DND-41 (cell line): ENCODE measurements around the gene FAM131A.

ENCODE experiments used
- ATAC-seq: fragments of 200-7000 bp; cut with Tn5 transposase; 3 replicates; pipeline ENCODE4 v1.9.1; 2021; ENCODE audit warnings: low read depth; ENCODE audit not compliant: insufficient read depth
- DNase-seq: peaks from one replicate; pipeline ENCODE4 v3.0.0-alpha.2; 2020
- H2AFZ ChIP-seq: 2 replicates; pipeline ENCODE4 v1.6.0; 2012; ENCODE audit warnings: low read depth, low read length
- H3K27ac ChIP-seq: 2 replicates; pipeline ENCODE4 v1.5.1; 2012; ENCODE audit warnings: low read length, inconsistent platforms
- H3K27me3 ChIP-seq: fragments of 200-600 bp; sonication (generic); 2 replicates; pipeline ENCODE4 v1.6.0; 2012; ENCODE audit warnings: low read length, mild to moderate bottlenecking, inconsistent platforms; ENCODE audit not compliant: insufficient read depth, poor library complexity
- H3K36me3 ChIP-seq: 2 replicates; pipeline ENCODE4 v1.5.1; 2012; ENCODE audit warnings: low read length, inconsistent platforms; ENCODE audit not compliant: insufficient read depth
- H3K4me1 ChIP-seq: 2 replicates; pipeline ENCODE4 v1.5.1; 2012; ENCODE audit warnings: mild to moderate bottlenecking, low read length; ENCODE audit not compliant: insufficient read depth
- H3K4me2 ChIP-seq: 2 replicates; pipeline ENCODE4 v1.6.0; 2012; ENCODE audit warnings: mild to moderate bottlenecking, moderate library complexity, low read length, inconsistent platforms; ENCODE audit not compliant: insufficient read depth
- H3K4me3 ChIP-seq, 2 experiments: fragments of 200-600 bp in 1 of 2; shearing (Covaris generic) in 1 of 2; 2 replicates each; pipeline ENCODE4 v1.5.1; 2012 to 2016; ENCODE audit warnings: inconsistent platforms in 2 of 2, low read length in 2 of 2, mild to moderate bottlenecking in 2 of 2, low read depth in 1 of 2, moderate library complexity in 1 of 2
- H3K79me2 ChIP-seq: 2 replicates; pipeline ENCODE4 v1.6.0; 2012; ENCODE audit warnings: low read length, inconsistent platforms; ENCODE audit not compliant: insufficient read depth
- H3K9ac ChIP-seq: 2 replicates; pipeline ENCODE4 v1.6.0; 2012; ENCODE audit warnings: low read depth, mild to moderate bottlenecking, inconsistent platforms, low read length, moderate library complexity
- H3K9me3 ChIP-seq: 2 replicates; pipeline ENCODE4 v1.5.1; 2012; ENCODE audit warnings: low read length, moderate library complexity, mild to moderate bottlenecking, inconsistent platforms; ENCODE audit not compliant: insufficient read depth, severe bottlenecking
- H4K20me1 ChIP-seq: 2 replicates; pipeline ENCODE4 v1.6.0; 2012; ENCODE audit warnings: low read length; ENCODE audit not compliant: insufficient read depth
- EZH2 ChIP-seq: IDR thresholded peaks from 3 replicates; pipeline ENCODE4 v1.6.1; 2012; ENCODE audit warnings: borderline replicate concordance, low read depth, mild to moderate bottlenecking, moderate library complexity, low read length, inconsistent platforms; ENCODE audit not compliant: severe bottlenecking
- TF ChIP-seq, protein P1 (sequence below): IDR thresholded peaks from 2 replicates; pipeline ENCODE4 v1.5.1; 2012; ENCODE audit warnings: borderline replicate concordance, low read length, moderate library complexity, mild to moderate bottlenecking; ENCODE audit not compliant: poor library complexity, severe bottlenecking; ENCODE audit errors: extremely low read depth

FAM131A gene

DNA sequence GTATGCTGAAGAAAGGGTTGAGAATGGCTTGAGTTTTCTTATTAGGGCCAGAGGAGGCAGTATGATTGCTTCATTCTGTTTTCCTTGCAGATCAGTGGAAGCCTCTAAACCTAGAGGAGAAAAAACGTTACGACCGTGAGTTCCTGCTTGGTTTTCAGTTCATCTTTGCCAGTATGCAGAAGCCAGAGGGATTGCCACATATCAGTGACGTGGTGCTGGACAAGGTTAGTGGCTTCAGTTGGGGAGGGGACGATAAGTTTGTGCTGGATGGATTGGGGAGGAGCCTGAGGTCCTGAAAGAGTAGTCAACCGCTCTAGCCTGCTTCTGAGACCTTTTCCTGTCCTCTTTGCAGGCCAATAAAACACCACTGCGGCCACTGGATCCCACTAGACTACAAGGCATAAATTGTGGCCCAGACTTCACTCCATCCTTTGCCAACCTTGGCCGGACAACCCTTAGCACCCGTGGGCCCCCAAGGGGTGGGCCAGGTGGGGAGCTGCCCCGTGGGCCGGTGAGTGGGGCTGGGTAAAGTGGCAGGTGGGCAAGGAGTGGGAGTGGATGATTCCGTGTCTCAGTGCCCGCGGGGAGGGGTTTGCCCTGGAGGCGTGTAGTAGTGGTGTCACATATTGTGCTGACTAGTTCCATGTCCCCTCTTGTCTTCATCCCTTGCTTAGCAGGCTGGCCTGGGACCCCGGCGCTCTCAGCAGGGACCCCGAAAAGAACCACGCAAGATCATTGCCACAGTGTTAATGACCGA lies 14.5 kb upstream of the FAM131A start:
- no peak overlapping the region for H2AFZ ChIP-seq
- H4K20me1 ChIP-seq: peaks cover 90% of the 10 kb centered on the region
- no peaks in the 10 kb centered on the region for H3K9me3 ChIP-seq
- no peak overlapping the region for H3K27ac ChIP-seq
- ATAC-seq (no peak), DNase-seq (no peak)
- no peak for TF ChIP-seq EZH2
- H3K9ac ChIP-seq: no peak overlapping the region
- no peaks in the 10 kb centered on the region for H3K27me3 ChIP-seq
- H3K36me3 ChIP-seq: peaks cover 97% of the 10 kb centered on the region
- no peak overlapping the region for H3K4me3 ChIP-seq
- peaks cover 68% of the 10 kb centered on the region for H3K79me2 ChIP-seq
- no peak overlapping the region for H3K4me2 ChIP-seq
- H3K4me1 ChIP-seq: peaks cover 12% of the 10 kb centered on the region; the same call in 1 of the 2 replicates

DNA sequence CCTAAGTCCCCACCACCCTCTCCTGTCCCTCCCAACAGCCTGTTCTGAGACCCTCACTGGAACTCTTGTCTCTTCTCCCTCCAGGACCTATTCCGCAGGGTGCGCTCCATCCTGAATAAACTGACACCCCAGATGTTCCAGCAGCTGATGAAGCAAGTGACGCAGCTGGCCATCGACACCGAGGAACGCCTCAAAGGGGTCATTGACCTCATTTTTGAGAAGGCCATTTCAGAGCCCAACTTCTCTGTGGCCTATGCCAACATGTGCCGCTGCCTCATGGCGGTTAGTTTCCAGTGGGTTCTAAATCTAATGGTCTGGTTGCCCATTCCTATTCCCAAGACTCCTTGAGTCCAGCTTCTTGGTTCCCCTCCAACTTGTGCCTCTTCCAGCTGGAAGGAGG lies 13.7 kb upstream of the FAM131A start:
- H4K20me1 ChIP-seq: peaks cover 89% of the 10 kb centered on the region
- peaks cover 99% of the 10 kb centered on the region for H3K36me3 ChIP-seq
- TF ChIP-seq, protein P1, sequence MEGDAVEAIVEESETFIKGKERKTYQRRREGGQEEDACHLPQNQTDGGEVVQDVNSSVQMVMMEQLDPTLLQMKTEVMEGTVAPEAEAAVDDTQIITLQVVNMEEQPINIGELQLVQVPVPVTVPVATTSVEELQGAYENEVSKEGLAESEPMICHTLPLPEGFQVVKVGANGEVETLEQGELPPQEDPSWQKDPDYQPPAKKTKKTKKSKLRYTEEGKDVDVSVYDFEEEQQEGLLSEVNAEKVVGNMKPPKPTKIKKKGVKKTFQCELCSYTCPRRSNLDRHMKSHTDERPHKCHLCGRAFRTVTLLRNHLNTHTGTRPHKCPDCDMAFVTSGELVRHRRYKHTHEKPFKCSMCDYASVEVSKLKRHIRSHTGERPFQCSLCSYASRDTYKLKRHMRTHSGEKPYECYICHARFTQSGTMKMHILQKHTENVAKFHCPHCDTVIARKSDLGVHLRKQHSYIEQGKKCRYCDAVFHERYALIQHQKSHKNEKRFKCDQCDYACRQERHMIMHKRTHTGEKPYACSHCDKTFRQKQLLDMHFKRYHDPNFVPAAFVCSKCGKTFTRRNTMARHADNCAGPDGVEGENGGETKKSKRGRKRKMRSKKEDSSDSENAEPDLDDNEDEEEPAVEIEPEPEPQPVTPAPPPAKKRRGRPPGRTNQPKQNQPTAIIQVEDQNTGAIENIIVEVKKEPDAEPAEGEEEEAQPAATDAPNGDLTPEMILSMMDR: no peak
- TF ChIP-seq EZH2: no peak
- H3K4me2 ChIP-seq: no peak overlapping the region
- peaks cover 7% of the 10 kb centered on the region; the same call in 1 of the 2 replicates for H3K4me1 ChIP-seq
- H3K79me2 ChIP-seq: peaks cover 60% of the 10 kb centered on the region
- no peak for ATAC-seq
- no peak overlapping the region for H3K4me3 ChIP-seq
- no peaks in the 10 kb centered on the region for H3K9me3 ChIP-seq
- no peak overlapping the region for H2AFZ ChIP-seq
- no peak overlapping the region for H3K27ac ChIP-seq
- H3K27me3 ChIP-seq: no peaks in the 10 kb centered on the region
- H3K9ac ChIP-seq: no peak overlapping the region
- DNase-seq: no peak

DNA sequence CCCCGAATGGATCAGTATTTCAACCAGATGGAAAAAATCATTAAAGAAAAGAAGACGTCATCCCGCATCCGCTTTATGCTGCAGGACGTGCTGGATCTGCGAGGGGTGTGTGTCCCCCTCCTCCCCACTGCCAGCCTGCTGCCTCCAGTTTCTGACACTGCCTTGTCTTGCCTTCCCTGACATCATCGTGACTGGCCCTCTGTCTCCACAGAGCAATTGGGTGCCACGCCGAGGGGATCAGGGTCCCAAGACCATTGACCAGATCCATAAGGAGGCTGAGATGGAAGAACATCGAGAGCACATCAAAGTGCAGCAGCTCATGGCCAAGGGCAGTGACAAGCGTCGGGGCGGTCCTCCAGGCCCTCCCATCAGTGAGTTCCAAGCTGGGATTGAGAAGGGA lies 12.1 kb upstream of the FAM131A start:
- ATAC-seq: no peak
- H3K36me3 ChIP-seq: peaks cover 100% of the 10 kb centered on the region
- H3K4me3 ChIP-seq: no peak overlapping the region
- H3K27ac ChIP-seq: no peak overlapping the region
- TF ChIP-seq, protein P1: no peak
- no peak for TF ChIP-seq EZH2
- H3K4me2 ChIP-seq: no peak overlapping the region
- no peak overlapping the region for H3K9ac ChIP-seq
- no peak overlapping the region for H2AFZ ChIP-seq
- H3K9me3 ChIP-seq: no peaks in the 10 kb centered on the region
- H3K79me2 ChIP-seq: peaks cover 47% of the 10 kb centered on the region
- no peaks in the 10 kb centered on the region for H3K27me3 ChIP-seq
- H4K20me1 ChIP-seq: peaks cover 77% of the 10 kb centered on the region
- H3K4me1 ChIP-seq: no peaks in the 10 kb centered on the region
- no peak for DNase-seq

DNA sequence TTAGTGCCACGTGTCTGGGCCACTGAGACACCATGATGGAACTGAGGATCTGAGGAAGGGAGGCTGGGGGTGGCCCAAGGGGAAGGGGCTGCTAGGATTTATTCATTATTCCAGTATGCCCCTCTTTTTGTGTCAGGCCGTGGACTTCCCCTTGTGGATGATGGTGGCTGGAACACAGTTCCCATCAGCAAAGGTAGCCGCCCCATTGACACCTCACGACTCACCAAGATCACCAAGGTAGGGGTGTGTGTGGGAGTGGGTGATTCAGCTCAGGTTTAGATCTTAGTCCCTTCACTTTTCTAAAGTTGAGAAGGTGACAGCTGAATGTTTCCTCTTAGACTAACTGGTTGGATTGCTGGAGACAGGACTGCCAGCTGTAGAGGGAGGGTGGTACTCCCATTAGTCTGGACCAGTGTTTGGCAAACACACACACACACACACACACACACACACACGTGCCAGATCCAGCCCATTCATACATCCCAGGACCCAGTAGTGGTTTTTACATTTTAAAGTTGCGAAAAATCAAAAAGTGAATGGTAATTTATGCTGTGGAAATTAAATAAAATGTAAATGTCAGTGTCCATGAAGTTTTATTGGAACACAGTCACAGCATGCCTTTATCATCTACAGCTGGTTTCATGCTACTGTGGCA lies 11.6 kb upstream of the FAM131A start:
- TF ChIP-seq, protein P1: no peak
- TF ChIP-seq EZH2: no peak

More for the DNA sequence above, 11.6 kb upstream of the FAM131A start:
- DNase-seq (no peak), ATAC-seq (no peak; the same call in 2 of the 3 replicates)
- Histone ChIP-seq H2AFZ (no peak overlapping the region), H3K4me3 (no peak overlapping the region), H3K36me3 (peaks cover 98% of the 10 kb centered on the region), H4K20me1 (peaks cover 72% of the 10 kb centered on the region), H3K4me2 (no peak overlapping the region), H3K9ac (no peak overlapping the region), H3K4me1 (no peaks in the 10 kb centered on the region), H3K79me2 (peaks cover 41% of the 10 kb centered on the region), H3K27ac (no peak overlapping the region), H3K27me3 (no peaks in the 10 kb centered on the region), H3K9me3 (no peaks in the 10 kb centered on the region)
